Natural killer cell treated with Interleukin-12 subunit alpha and Interleukin-12 subunit beta and Interleukin-15 and Interleukin-18, amount 100 ng/mL, for 72 hours (primary cell): ENCODE measurements around the gene RBM26. TPM values are rescaled to one million over a fixed set of nuclear protein-coding genes. Genes with fewer than 3 reads are reported as not detected.
A peak's percentile ranks its signal among the peaks of the same experiment; 100 is the strongest.
"Not testable (repeated sequence)": the region's sequence is repeated elsewhere in the genome, so short reads cannot be mapped to it uniquely, and the experiment has no call there.

Experiments
- ATAC-seq, 2 donors: fragments of 150-1000 bp; cut with Tn5 transposase in 1 of 2; sonication (Bioruptor Pico), chemical (Tn5 transposase) in 1 of 2; 2 replicates each; pipeline ENCODE4 v1.10.0; 2021
- DNase-seq: peaks from one replicate; pipeline ENCODE4 v3.0.0; 2022; ENCODE audit warnings: low spot score
- H3K27ac Mint-ChIP-seq, 2 donors: 1 replicate in 1 of 2; 2 replicates in 1 of 2; pipeline ENCODE4 v1.8.0; 2022; ENCODE audit warnings: mixed read lengths in 2 of 2, mild to moderate bottlenecking in 1 of 2, moderate library complexity in 1 of 2
- H3K27me3 Mint-ChIP-seq, 2 donors: 1 replicate in 1 of 2; 2 replicates in 1 of 2; pipeline ENCODE4 v1.8.0; 2022; ENCODE audit warnings: mixed read lengths in 2 of 2
- H3K36me3 Mint-ChIP-seq: one replicate; pipeline ENCODE4 v1.8.0; 2022; ENCODE audit warnings: mixed read lengths
- H3K4me1 Mint-ChIP-seq, 2 donors: 1 replicate in 1 of 2; 2 replicates in 1 of 2; pipeline ENCODE4 v1.8.0; 2022; ENCODE audit warnings: low read depth in 2 of 2, mixed read lengths in 2 of 2, mild to moderate bottlenecking in 1 of 2
- H3K4me3 Mint-ChIP-seq: one replicate; pipeline ENCODE4 v1.8.0; 2022; ENCODE audit warnings: mixed read lengths
- H3K9me3 Mint-ChIP-seq: 2 replicates; pipeline ENCODE4 v1.8.0; 2022; ENCODE audit warnings: mixed read lengths
- total RNA-seq, 2 donors: library from RNA; stranded (reverse); gene quantifications; one replicate each; pipeline ENCODE4 v1.2.3, GENCODE V29; 2022

The RBM26 gene
- total RNA-seq, 2 donors from 2014 or later: 50.1 to 79.4 TPM

GRCh38 chr13:79365981-79366380 lies 40.1 kb downstream of the RBM26 start:
- Mint-ChIP-seq H3K4me1 (peaks cover 6 to 10% of the 10 kb centered on the region in 2 donors), H3K9me3 (no peaks in the 10 kb centered on the region), H3K4me3 (no peak overlapping the region), H3K36me3 (peaks cover 30% of the 10 kb centered on the region), H3K27ac (no peak overlapping the region), H3K27me3 (no peaks in the 10 kb centered on the region)
- DNase-seq: no peak
- ATAC-seq: no peak

DNA sequence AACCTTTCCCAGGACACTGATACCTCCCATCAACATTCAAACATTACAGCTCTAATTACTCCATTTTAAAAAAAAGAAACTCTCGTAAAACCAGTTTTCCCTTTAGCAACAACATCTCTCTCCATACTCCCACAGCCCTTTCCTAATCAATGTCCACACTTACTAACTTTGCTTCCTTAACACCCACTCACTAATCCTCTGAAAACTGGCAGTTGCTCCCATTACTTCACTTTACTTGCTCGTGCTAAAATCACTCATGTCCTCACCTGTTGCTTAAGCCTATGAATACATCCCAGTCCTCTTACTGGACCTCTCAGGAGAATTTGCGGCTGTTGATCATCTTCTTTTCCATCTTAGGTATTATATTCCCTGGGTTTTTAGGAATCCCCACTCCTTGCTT lies 44.8 kb downstream of the RBM26 start:
- Mint-ChIP-seq H3K9me3 (no peaks in the 10 kb centered on the region), H3K36me3 (peaks cover 21% of the 10 kb centered on the region), H3K27ac (no peak overlapping the region), H3K4me1 (peaks cover 6 to 10% of the 10 kb centered on the region in 2 donors), H3K27me3 (no peaks in the 10 kb centered on the region), H3K4me3 (no peak overlapping the region)
- ATAC-seq (no peak), DNase-seq (no peak)

DNA sequence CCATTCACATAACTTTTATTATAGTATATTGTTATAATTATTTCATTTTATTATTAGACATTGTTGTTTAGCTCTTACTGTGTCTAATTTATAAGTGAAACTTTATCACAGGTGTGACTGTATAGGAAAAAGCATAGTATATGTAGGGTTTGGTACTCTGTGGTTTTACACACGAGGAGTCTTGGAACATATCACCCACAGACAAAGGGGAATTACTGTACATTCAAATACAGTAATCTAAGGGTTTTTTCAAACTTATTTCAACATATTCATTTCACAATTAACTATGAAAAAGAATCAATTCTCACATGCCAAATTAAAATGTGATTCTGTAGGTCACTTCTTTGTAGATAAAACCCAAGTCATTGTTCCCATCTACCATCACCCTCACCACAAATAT lies 46.0 kb downstream of the RBM26 start:
- DNase-seq (no peak), ATAC-seq (no peak)
- peaks cover 6 to 10% of the 10 kb centered on the region in 2 donors for H3K4me1 Mint-ChIP-seq
- no peak overlapping the region for H3K4me3 Mint-ChIP-seq
- H3K36me3 Mint-ChIP-seq: peaks cover 21% of the 10 kb centered on the region
- no peak overlapping the region for H3K27ac Mint-ChIP-seq
- H3K27me3 Mint-ChIP-seq: no peaks in the 10 kb centered on the region
- H3K9me3 Mint-ChIP-seq: no peaks in the 10 kb centered on the region

DNA sequence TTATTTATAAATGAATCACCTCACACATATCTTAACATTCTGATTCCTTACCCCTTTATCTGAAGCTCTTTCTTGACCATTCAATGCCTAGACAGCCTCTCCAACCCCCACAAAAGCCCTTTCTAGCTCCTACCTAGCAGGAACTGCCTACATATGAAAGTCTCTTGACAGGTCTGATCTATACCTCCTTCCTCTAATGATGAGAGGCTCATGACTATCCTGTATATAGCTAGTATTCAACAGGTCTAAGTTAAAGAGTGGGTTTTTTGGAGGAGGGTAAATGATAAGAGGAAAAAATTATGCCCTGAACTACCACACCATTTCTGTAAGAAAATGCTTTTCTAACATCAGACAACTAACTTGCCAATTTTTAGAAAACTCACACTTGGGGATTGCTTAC lies 47.0 kb downstream of the RBM26 start:
- H3K27ac Mint-ChIP-seq: peak overlapping the region in 1 of 2 donors; percentile 14
- H3K4me1 Mint-ChIP-seq: peaks cover 6 to 10% of the 10 kb centered on the region in 2 donors

DNA sequence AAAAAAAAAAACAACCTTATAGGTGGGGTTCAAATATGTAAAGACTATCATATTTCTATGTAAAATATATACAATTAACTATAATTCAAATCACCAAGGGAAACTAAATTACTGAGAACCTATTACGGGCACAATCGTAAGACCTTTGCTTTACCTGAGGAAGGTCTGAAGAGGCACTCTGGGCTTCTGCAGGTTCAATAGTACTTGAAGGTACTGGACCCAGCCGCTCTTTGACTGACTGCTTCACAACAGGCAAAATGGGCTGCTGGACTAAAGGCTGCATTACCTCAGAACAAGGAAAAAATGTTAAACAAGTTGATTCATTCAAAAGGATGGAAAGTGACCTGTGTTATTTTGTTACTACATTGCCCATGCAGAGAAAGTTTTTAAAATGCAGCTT lies 51.8 kb downstream of the RBM26 start:
- ATAC-seq (no peak), DNase-seq (no peak)
- H3K27ac Mint-ChIP-seq: no peak overlapping the region
- no peak overlapping the region for H3K4me3 Mint-ChIP-seq
- H3K36me3 Mint-ChIP-seq: peaks cover 23% of the 10 kb centered on the region
- peaks cover 0 to 3% of the 10 kb centered on the region in 2 donors for H3K4me1 Mint-ChIP-seq
- H3K27me3 Mint-ChIP-seq: no peaks in the 10 kb centered on the region
- no peaks in the 10 kb centered on the region for H3K9me3 Mint-ChIP-seq

More for the DNA sequence above, 47.0 kb downstream of the RBM26 start:
- ATAC-seq (no peak), DNase-seq (no peak)
- no peaks in the 10 kb centered on the region for H3K27me3 Mint-ChIP-seq
- no peak overlapping the region for H3K4me3 Mint-ChIP-seq
- H3K36me3 Mint-ChIP-seq: peaks cover 24% of the 10 kb centered on the region
- H3K9me3 Mint-ChIP-seq: no peaks in the 10 kb centered on the region

DNA sequence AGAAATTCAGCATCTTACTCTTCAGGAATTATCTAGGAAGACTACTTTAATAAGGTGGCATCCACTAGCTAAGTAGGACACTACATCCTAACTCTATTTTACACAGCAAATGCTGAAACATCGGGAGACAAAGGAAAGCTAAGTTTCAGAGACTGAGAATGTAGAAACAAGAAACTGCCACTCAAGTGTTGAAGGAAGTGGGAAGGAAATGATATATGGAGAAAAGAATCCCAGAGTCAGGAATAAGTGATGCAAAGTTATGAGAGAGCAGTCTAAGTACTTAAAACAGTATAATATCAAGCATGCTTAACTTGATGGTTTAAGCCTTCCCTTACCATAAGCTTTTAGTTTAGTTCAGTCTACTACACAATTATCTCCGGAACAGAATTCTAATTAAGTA lies 52.4 kb downstream of the RBM26 start:
- Mint-ChIP-seq H3K4me3 (no peak overlapping the region), H3K9me3 (no peaks in the 10 kb centered on the region), H3K36me3 (peaks cover 17% of the 10 kb centered on the region), H3K27me3 (no peaks in the 10 kb centered on the region), H3K4me1 (peaks cover 0 to 3% of the 10 kb centered on the region in 2 donors), H3K27ac (no peak overlapping the region)
- no peak for DNase-seq
- ATAC-seq: no peak

DNA sequence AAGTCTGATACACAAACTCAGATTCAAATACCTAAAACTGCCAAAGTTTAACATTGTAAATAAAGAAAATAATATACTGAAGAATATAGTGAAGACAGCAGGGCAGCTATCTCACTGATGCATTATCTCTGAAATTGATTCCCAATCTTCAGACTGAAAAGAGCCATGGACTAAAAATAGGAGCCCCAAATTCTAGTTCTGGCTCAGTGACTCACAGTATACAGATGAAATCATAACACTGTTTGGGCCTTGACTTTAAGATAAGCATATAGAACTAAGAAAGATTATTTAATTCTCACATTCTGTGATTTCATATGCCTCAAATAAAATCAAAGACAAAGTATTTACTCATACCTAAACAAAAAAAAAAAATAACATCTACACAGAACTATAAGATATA lies 53.9 kb downstream of the RBM26 start:
- Mint-ChIP-seq H3K9me3 (no peaks in the 10 kb centered on the region), H3K4me3 (no peak overlapping the region), H3K36me3 (peaks cover 22% of the 10 kb centered on the region), H3K27ac (no peak overlapping the region), H3K27me3 (no peaks in the 10 kb centered on the region), H3K4me1 (peaks cover 0 to 7% of the 10 kb centered on the region in 2 donors)
- ATAC-seq (no peak), DNase-seq (no peak)

- H3K36me3 Mint-ChIP-seq: peaks cover 18% of the 10 kb centered on the region
- not testable (repeated sequence) for ATAC-seq, H3K27me3 Mint-ChIP-seq, DNase-seq, H3K4me3 Mint-ChIP-seq, H3K4me1 Mint-ChIP-seq, H3K27ac Mint-ChIP-seq, H3K9me3 Mint-ChIP-seq
Observed at GRCh38 chr13:79349608-79350007, 56.4 kb downstream of the RBM26 start.

DNA sequence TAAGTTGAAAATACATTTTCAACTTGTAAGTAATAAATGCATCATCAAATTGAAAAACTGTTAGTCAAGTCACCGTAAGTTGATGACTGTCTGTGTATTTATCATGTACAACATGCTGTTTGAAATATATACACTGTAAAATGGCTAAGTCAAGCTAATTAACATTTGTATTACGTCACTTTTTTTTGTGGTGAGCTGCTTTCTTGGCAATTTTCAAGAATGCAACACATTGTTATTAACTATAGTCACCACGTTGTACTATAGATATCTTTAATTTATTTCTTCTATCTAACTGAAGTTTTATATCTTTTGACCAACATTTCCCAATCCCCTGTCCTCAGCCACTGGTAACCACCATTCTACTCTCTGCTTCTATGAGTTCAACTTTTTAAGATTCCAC lies 57.0 kb downstream of the RBM26 start:
- H3K4me3 Mint-ChIP-seq: no peak overlapping the region

GRCh38 chr13:79346300-79346914 lies 59.6 kb downstream of the RBM26 start:
- no peak for ATAC-seq

More for the DNA sequence above, 57.0 kb downstream of the RBM26 start:
- Mint-ChIP-seq H3K27ac (no peak overlapping the region), H3K36me3 (peaks cover 18% of the 10 kb centered on the region), H3K4me1 (peaks cover 0 to 7% of the 10 kb centered on the region in 2 donors), H3K9me3 (no peaks in the 10 kb centered on the region), H3K27me3 (no peaks in the 10 kb centered on the region)
- no peak for DNase-seq
- no peak for ATAC-seq

DNA sequence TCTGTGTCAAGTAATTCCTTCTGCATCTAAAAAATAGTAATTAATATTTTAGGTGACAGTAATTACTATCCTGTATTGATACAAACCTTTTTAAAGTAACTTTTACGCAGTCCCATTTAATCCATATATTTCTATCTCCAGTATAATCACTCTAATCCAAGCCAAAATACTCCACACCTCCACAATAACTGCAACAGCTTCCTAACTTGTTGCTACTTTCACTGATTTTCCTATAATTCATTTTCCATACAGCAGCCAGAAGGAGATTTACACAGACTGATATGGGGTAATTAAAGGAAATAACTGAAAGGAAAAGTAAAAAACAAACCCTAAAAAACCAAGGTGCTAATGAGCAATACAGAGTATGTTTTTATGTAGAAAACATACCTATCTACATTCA lies 64.9 kb downstream of the RBM26 start:
- no peak overlapping the region for H3K27ac Mint-ChIP-seq
- no peak overlapping the region for H3K4me3 Mint-ChIP-seq
- H3K27me3 Mint-ChIP-seq: no peaks in the 10 kb centered on the region
- ATAC-seq (no peak), DNase-seq (no peak)
- H3K9me3 Mint-ChIP-seq: no peaks in the 10 kb centered on the region
- H3K36me3 Mint-ChIP-seq: peaks cover 17% of the 10 kb centered on the region
- H3K4me1 Mint-ChIP-seq: peaks cover 0 to 4% of the 10 kb centered on the region in 2 donors

More at GRCh38 chr13:79346300-79346914, 59.6 kb downstream of the RBM26 start:
- Mint-ChIP-seq H3K9me3 (no peaks in the 10 kb centered on the region), H3K27ac (peak overlapping the region in 1 of 2 donors; percentile 48), H3K36me3 (peaks cover 6% of the 10 kb centered on the region), H3K4me3 (no peak overlapping the region), H3K27me3 (no peaks in the 10 kb centered on the region), H3K4me1 (peaks cover 0 to 4% of the 10 kb centered on the region in 2 donors)
- no peak for DNase-seq

DNA sequence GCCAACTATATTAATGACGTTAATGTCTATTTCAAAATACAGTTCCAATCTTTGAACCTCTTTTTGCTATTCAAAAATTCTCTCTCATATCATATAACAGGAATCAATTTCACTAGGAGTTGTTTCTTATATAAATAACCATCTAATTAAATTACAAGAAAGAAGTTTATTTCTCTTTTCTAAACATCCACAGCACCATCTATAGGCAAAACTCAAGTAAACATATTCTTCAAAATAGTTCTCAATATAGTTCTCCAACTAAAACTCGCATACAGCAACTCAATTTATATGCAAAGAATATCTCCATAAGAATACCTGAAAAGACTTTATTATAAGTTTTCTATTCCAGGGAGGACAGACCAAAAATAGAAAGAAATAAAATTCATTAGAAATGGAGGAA lies 65.6 kb downstream of the RBM26 start:
- peaks cover 0 to 4% of the 10 kb centered on the region in 2 donors for H3K4me1 Mint-ChIP-seq
- peaks cover 23% of the 10 kb centered on the region for H3K36me3 Mint-ChIP-seq
- no peaks in the 10 kb centered on the region for H3K27me3 Mint-ChIP-seq
- H3K4me3 Mint-ChIP-seq: no peak overlapping the region
- no peaks in the 10 kb centered on the region for H3K9me3 Mint-ChIP-seq
- ATAC-seq: no peak
- H3K27ac Mint-ChIP-seq: no peak overlapping the region
- DNase-seq: no peak

GRCh38 chr13:79338343-79338742 lies 67.7 kb downstream of the RBM26 start:
- Mint-ChIP-seq H3K4me3 (no peak overlapping the region), H3K27ac (no peak overlapping the region), H3K36me3 (peaks cover 33% of the 10 kb centered on the region), H3K4me1 (peaks cover 0 to 4% of the 10 kb centered on the region in 2 donors), H3K9me3 (no peaks in the 10 kb centered on the region), H3K27me3 (no peaks in the 10 kb centered on the region)
- no peak for DNase-seq
- ATAC-seq: no peak

GRCh38 chr13:79336966-79337365 lies 69.1 kb downstream of the RBM26 start:
- no peak for DNase-seq
- Mint-ChIP-seq H3K9me3 (no peaks in the 10 kb centered on the region), H3K27me3 (no peaks in the 10 kb centered on the region), H3K4me3 (peak overlapping the region; percentile 13), H3K36me3 (peaks cover 33% of the 10 kb centered on the region), H3K27ac (no peak overlapping the region), H3K4me1 (peaks cover 0 to 4% of the 10 kb centered on the region in 2 donors)
- ATAC-seq: no peak

DNA sequence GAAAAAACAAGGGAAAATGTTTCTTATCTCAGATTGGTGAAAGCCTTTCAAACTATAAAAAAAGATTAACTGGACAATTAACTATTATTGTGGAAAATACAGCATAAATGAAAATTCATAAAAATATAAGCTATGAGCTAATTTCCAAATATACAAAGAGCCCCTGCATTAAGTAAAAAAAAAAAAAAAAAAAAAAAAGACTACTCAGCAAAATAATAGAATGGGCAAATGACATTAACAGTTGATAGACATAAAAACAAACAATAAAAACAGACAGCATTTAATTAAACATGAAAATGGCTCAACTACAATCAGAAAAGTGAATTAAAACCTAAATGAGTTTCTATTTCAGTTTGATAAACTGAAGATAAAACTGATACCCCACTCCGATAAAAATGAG lies 77.5 kb downstream of the RBM26 start:
- Mint-ChIP-seq H3K27me3 (no peaks in the 10 kb centered on the region), H3K27ac (no peak overlapping the region), H3K4me3 (no peak overlapping the region), H3K9me3 (no peaks in the 10 kb centered on the region), H3K4me1 (no peaks in the 10 kb centered on the region), H3K36me3 (no peaks in the 10 kb centered on the region)
- ATAC-seq (no peak), DNase-seq (no peak)
